Central memory CD8-positive, alpha-beta T cell (primary cell): ENCODE data around the gene EPO.
A peak's percentile ranks its signal among the peaks of the same experiment; 100 is the strongest.
"Not testable (repeated sequence)": the region's sequence is repeated elsewhere in the genome, so short reads cannot be mapped to it uniquely, and the experiment has no call there.

Experiments
- ATAC-seq: fragments of 150-1000 bp; cut with Tn5 transposase; replicated peaks from 2 replicates; pipeline ENCODE4 v1.10.0; 2022; ENCODE audit warnings: mild to moderate bottlenecking, moderate FRiP score, moderate number of reproducible peaks; ENCODE audit not compliant: poor library complexity, severe bottlenecking; ENCODE audit errors: extremely low read depth
- DNase-seq, 2 donors: peaks; one replicate each; pipeline ENCODE4 v3.0.0; 2021; ENCODE audit warnings: low spot score in 2 of 2
- H3K27ac Mint-ChIP-seq: one replicate; pipeline ENCODE4 v1.8.0; 2022; ENCODE audit warnings: low read depth, mild to moderate bottlenecking, moderate library complexity, mixed read lengths
- H3K27me3 Mint-ChIP-seq: one replicate; pipeline ENCODE4 v1.8.0; 2022; ENCODE audit warnings: mixed read lengths
- H3K36me3 Mint-ChIP-seq: one replicate; pipeline ENCODE4 v1.8.0; 2022; ENCODE audit warnings: mild to moderate bottlenecking, moderate library complexity, mixed read lengths; ENCODE audit not compliant: insufficient read depth
- H3K4me1 Mint-ChIP-seq: one replicate; pipeline ENCODE4 v1.8.0; 2022; ENCODE audit warnings: mixed read lengths
- H3K4me3 Mint-ChIP-seq: one replicate; pipeline ENCODE4 v1.8.0; 2022; ENCODE audit warnings: mild to moderate bottlenecking, moderate library complexity, mixed read lengths
- H3K9me3 Mint-ChIP-seq: one replicate; pipeline ENCODE4 v1.8.0; 2022; ENCODE audit warnings: mixed read lengths

The EPO gene

GRCh38 chr7:100699018-100699417 lies 21.2 kb upstream of the EPO start:
- ATAC-seq (no peak), DNase-seq (no peak)
- H3K27me3 Mint-ChIP-seq, result peaks cover 13% of the 10 kb centered on the region
- H3K27ac Mint-ChIP-seq, result no peak overlapping the region
- no peaks in the 10 kb centered on the region for H3K9me3 Mint-ChIP-seq
- H3K4me3 Mint-ChIP-seq, result no peak overlapping the region
- no peaks in the 10 kb centered on the region for H3K4me1 Mint-ChIP-seq
- H3K36me3 Mint-ChIP-seq, result peaks cover 7% of the 10 kb centered on the region

- H3K4me3 Mint-ChIP-seq, H3K36me3 Mint-ChIP-seq, H3K27ac Mint-ChIP-seq, DNase-seq, ATAC-seq, H3K9me3 Mint-ChIP-seq, H3K4me1 Mint-ChIP-seq: not testable (repeated sequence)
- H3K27me3 Mint-ChIP-seq, result peaks cover 13% of the 10 kb centered on the region
Measured at GRCh38 chr7:100701089-100701488, 19.2 kb upstream of the EPO start.

GRCh38 chr7:100705320-100705752 lies 14.9 kb upstream of the EPO start:
- Mint-ChIP-seq H3K4me3 (peak overlapping the region; percentile 88), H3K27me3 (peaks cover under 1% of the 10 kb centered on the region), H3K36me3 (peaks cover 8% of the 10 kb centered on the region), H3K27ac (peak overlapping the region; percentile 98), H3K4me1 (peaks cover 21% of the 10 kb centered on the region), H3K9me3 (no peaks in the 10 kb centered on the region)
- ATAC-seq, result peak; percentile 55
- peak; percentile 56 to 74 for DNase-seq

- Mint-ChIP-seq H3K36me3 (peaks cover 8% of the 10 kb centered on the region), H3K4me3 (peak within 1 kb of the TSS; percentile 88), H3K27ac (peak within 1 kb of the TSS; percentile 98), H3K27me3 (no peaks in the 10 kb centered on the region), H3K4me1 (peaks cover 21% of the 10 kb centered on the region), H3K9me3 (no peaks in the 10 kb centered on the region)
- ATAC-seq, result peak; percentile 97
- peak; percentile 94 to 96 for DNase-seq
Measured at GRCh38 chr7:100705753-100706671, 14.3 kb upstream of the EPO start, which contains the start of gene POP7. TSS of gene POP7 (plus strand) at chr7:100706121. CDS start at chr7:100706831, 710 bp downstream.

GRCh38 chr7:100706672-100707311 lies 13.5 kb upstream of the EPO start:
- H3K4me1 Mint-ChIP-seq, result peaks cover 21% of the 10 kb centered on the region
- peak overlapping the region; percentile 98 for H3K27ac Mint-ChIP-seq
- peak overlapping the region; percentile 88 for H3K4me3 Mint-ChIP-seq
- DNase-seq (no peak), ATAC-seq (no peak)
- H3K9me3 Mint-ChIP-seq, result no peaks in the 10 kb centered on the region
- peaks cover 8% of the 10 kb centered on the region for H3K36me3 Mint-ChIP-seq
- no peaks in the 10 kb centered on the region for H3K27me3 Mint-ChIP-seq

GRCh38 chr7:100708395-100708794 lies 11.9 kb upstream of the EPO start:
- DNase-seq, result no peak
- H3K9me3 Mint-ChIP-seq, result no peaks in the 10 kb centered on the region
- ATAC-seq, result no peak
- H3K4me3 Mint-ChIP-seq, result no peak overlapping the region
- no peaks in the 10 kb centered on the region for H3K27me3 Mint-ChIP-seq
- H3K27ac Mint-ChIP-seq, result no peak overlapping the region
- H3K36me3 Mint-ChIP-seq, result peaks cover 8% of the 10 kb centered on the region
- peaks cover 21% of the 10 kb centered on the region for H3K4me1 Mint-ChIP-seq

- peaks cover 5% of the 10 kb centered on the region for H3K27me3 Mint-ChIP-seq
- no peaks in the 10 kb centered on the region for H3K9me3 Mint-ChIP-seq
- ATAC-seq (no peak), DNase-seq (no peak)
- H3K36me3 Mint-ChIP-seq, result peaks cover 8% of the 10 kb centered on the region
- H3K27ac Mint-ChIP-seq, result no peak overlapping the region
- peaks cover 21% of the 10 kb centered on the region for H3K4me1 Mint-ChIP-seq
- H3K4me3 Mint-ChIP-seq, result no peak overlapping the region
Measured at GRCh38 chr7:100710452-100710851, 9.8 kb upstream of the EPO start.

- ATAC-seq (no peak), DNase-seq (no peak)
- Mint-ChIP-seq H3K36me3 (peaks cover 1% of the 10 kb centered on the region), H3K4me1 (peaks cover 12% of the 10 kb centered on the region), H3K4me3 (no peak overlapping the region), H3K27me3 (peaks cover 9% of the 10 kb centered on the region), H3K9me3 (no peaks in the 10 kb centered on the region), H3K27ac (no peak overlapping the region)
Measured at GRCh38 chr7:100711369-100711768, 8.9 kb upstream of the EPO start.

GRCh38 chr7:100714725-100715124 lies 5.5 kb upstream of the EPO start:
- ATAC-seq, result no peak
- no peak overlapping the region for H3K4me3 Mint-ChIP-seq

GRCh38 chr7:100717073-100717472 lies 3.2 kb upstream of the EPO start:
- not testable (repeated sequence) for H3K9me3 Mint-ChIP-seq, H3K27ac Mint-ChIP-seq, ATAC-seq, H3K36me3 Mint-ChIP-seq, H3K4me1 Mint-ChIP-seq, DNase-seq, H3K4me3 Mint-ChIP-seq
- H3K27me3 Mint-ChIP-seq, result peaks cover 38% of the 10 kb centered on the region

More at GRCh38 chr7:100714725-100715124, 5.5 kb upstream of the EPO start:
- Mint-ChIP-seq H3K27me3 (peaks cover 21% of the 10 kb centered on the region), H3K9me3 (no peaks in the 10 kb centered on the region), H3K4me1 (no peaks in the 10 kb centered on the region), H3K27ac (no peak overlapping the region), H3K36me3 (no peaks in the 10 kb centered on the region)
- no peak for DNase-seq

GRCh38 chr7:100719523-100720278 lies 567 bp upstream of the EPO start:
- no peak overlapping the region for H3K27ac Mint-ChIP-seq
- no peak overlapping the region for H3K4me3 Mint-ChIP-seq
- no peaks in the 10 kb centered on the region for H3K9me3 Mint-ChIP-seq
- H3K4me1 Mint-ChIP-seq, result no peaks in the 10 kb centered on the region
- H3K36me3 Mint-ChIP-seq, result no peaks in the 10 kb centered on the region
- ATAC-seq (no peak), DNase-seq (no peak)
- peaks cover 59% of the 10 kb centered on the region for H3K27me3 Mint-ChIP-seq

- peaks cover 52% of the 10 kb centered on the region for H3K27me3 Mint-ChIP-seq
- ATAC-seq, result no peak
- no peaks in the 10 kb centered on the region for H3K9me3 Mint-ChIP-seq
Measured at GRCh38 chr7:100720671-100721504, 620 bp downstream of the EPO start.

More at GRCh38 chr7:100720671-100721504, 620 bp downstream of the EPO start:
- H3K4me3 Mint-ChIP-seq, result no peak overlapping the region
- no peaks in the 10 kb centered on the region for H3K36me3 Mint-ChIP-seq
- DNase-seq, result no peak
- H3K27ac Mint-ChIP-seq, result no peak overlapping the region
- peaks cover 6% of the 10 kb centered on the region for H3K4me1 Mint-ChIP-seq
